Measurements from ENCODE around the gene SCMH1. TPM values are rescaled to one million over a fixed set of nuclear protein-coding genes. Genes with fewer than 3 reads are reported as not detected.

SCMH1 gene
- total and polyA plus RNA-seq, 2 donors: 14.8 to 17.8 TPM

GRCh38 chr1:41108696-41109275 lies 133.3 kb downstream of the SCMH1 start:
- DNase-seq (ENCODE audit: low read depth in 6 of 9, low spot score in 9 of 9): no peak
- 96% methylated on average over 1 of the region's 1 CpG for WGBS
- Histone ChIP-seq H3K9me3 (ENCODE audit: control insufficient read depth in 2 of 2, insufficient read depth in 1 of 2, low read length in 1 of 2) (no peaks in the 10 kb centered on the region), H3K27me3 (ENCODE audit: control insufficient read depth in 2 of 2, insufficient read depth in 1 of 2, low read length in 1 of 2) (no peaks in the 10 kb centered on the region), H3K36me3 (ENCODE audit: control insufficient read depth in 2 of 2, insufficient read depth in 2 of 2, low read length in 1 of 2) (peaks cover 8 to 35% of the 10 kb centered on the region in 2 donors), H3K27ac (ENCODE audit: low read depth in 1 of 2, low read length in 1 of 2) (peak overlapping the region; percentile 52 to 76), H3K4me1 (ENCODE audit: control insufficient read depth in 2 of 2, insufficient read depth in 2 of 2, low read length in 2 of 2) (no peaks in the 10 kb centered on the region), H3K4me3 (ENCODE audit: low read length in 2 of 2) (no peak overlapping the region)

- Histone ChIP-seq H3K27ac (ENCODE audit: low read depth in 1 of 2, low read length in 1 of 2) (no peak overlapping the region), H3K4me3 (ENCODE audit: low read length in 2 of 2) (no peak overlapping the region), H3K4me1 (ENCODE audit: control insufficient read depth in 2 of 2, insufficient read depth in 2 of 2, low read length in 2 of 2) (no peaks in the 10 kb centered on the region), H3K36me3 (ENCODE audit: control insufficient read depth in 2 of 2, insufficient read depth in 2 of 2, low read length in 1 of 2) (peaks cover 6 to 13% of the 10 kb centered on the region in 2 donors), H3K9me3 (ENCODE audit: control insufficient read depth in 2 of 2, insufficient read depth in 1 of 2, low read length in 1 of 2) (no peaks in the 10 kb centered on the region), H3K27me3 (ENCODE audit: control insufficient read depth in 2 of 2, insufficient read depth in 1 of 2, low read length in 1 of 2) (no peaks in the 10 kb centered on the region)
- DNase-seq (ENCODE audit: low read depth in 6 of 9, low spot score in 9 of 9): no peak
- WGBS: 91% methylated on average over 4 of the region's 4 CpGs
Observed at GRCh38 chr1:41103766-41104165, 138.3 kb downstream of the SCMH1 start.

- 98% methylated on average over 1 of the region's 1 CpG for WGBS
- Histone ChIP-seq H3K27ac (ENCODE audit: low read depth in 1 of 2, low read length in 1 of 2) (no peak overlapping the region), H3K4me3 (ENCODE audit: low read length in 2 of 2) (no peak overlapping the region), H3K27me3 (ENCODE audit: control insufficient read depth in 2 of 2, insufficient read depth in 1 of 2, low read length in 1 of 2) (no peaks in the 10 kb centered on the region), H3K36me3 (ENCODE audit: control insufficient read depth in 2 of 2, insufficient read depth in 2 of 2, low read length in 1 of 2) (peaks cover 4 to 6% of the 10 kb centered on the region in 2 donors), H3K9me3 (ENCODE audit: control insufficient read depth in 2 of 2, insufficient read depth in 1 of 2, low read length in 1 of 2) (no peaks in the 10 kb centered on the region), H3K4me1 (ENCODE audit: control insufficient read depth in 2 of 2, insufficient read depth in 2 of 2, low read length in 2 of 2) (no peaks in the 10 kb centered on the region)
- no peak for DNase-seq (ENCODE audit: low read depth in 6 of 9, low spot score in 9 of 9)
Observed at GRCh38 chr1:41102653-41103052, 139.5 kb downstream of the SCMH1 start.

- 92% methylated on average over 2 of the region's 2 CpGs for WGBS
Observed at GRCh38 chr1:41101950-41102607, 140.0 kb downstream of the SCMH1 start.

GRCh38 chr1:41101076-41101475 lies 141.0 kb downstream of the SCMH1 start:
- no peak for DNase-seq (ENCODE audit: low read depth in 6 of 9, low spot score in 9 of 9)
- 93% methylated on average over 1 of the region's 1 CpG for WGBS

More at GRCh38 chr1:41101950-41102607, 140.0 kb downstream of the SCMH1 start:
- DNase-seq (ENCODE audit: low read depth in 6 of 9, low spot score in 9 of 9): peak in 2 of 9 donors; percentile 4 to 9
- Histone ChIP-seq H3K4me3 (ENCODE audit: low read length in 2 of 2) (no peak overlapping the region), H3K9me3 (ENCODE audit: control insufficient read depth in 2 of 2, insufficient read depth in 1 of 2, low read length in 1 of 2) (no peaks in the 10 kb centered on the region), H3K36me3 (ENCODE audit: control insufficient read depth in 2 of 2, insufficient read depth in 2 of 2, low read length in 1 of 2) (peaks cover 3 to 6% of the 10 kb centered on the region in 2 donors), H3K4me1 (ENCODE audit: control insufficient read depth in 2 of 2, insufficient read depth in 2 of 2, low read length in 2 of 2) (no peaks in the 10 kb centered on the region), H3K27ac (ENCODE audit: low read depth in 1 of 2, low read length in 1 of 2) (no peak overlapping the region), H3K27me3 (ENCODE audit: control insufficient read depth in 2 of 2, insufficient read depth in 1 of 2, low read length in 1 of 2) (no peaks in the 10 kb centered on the region)

GRCh38 chr1:41100170-41100569 lies 141.9 kb downstream of the SCMH1 start:
- Histone ChIP-seq H3K27ac (ENCODE audit: low read depth in 1 of 2, low read length in 1 of 2) (no peak overlapping the region), H3K36me3 (ENCODE audit: control insufficient read depth in 2 of 2, insufficient read depth in 2 of 2, low read length in 1 of 2) (peaks cover 4 to 6% of the 10 kb centered on the region in 2 donors), H3K4me1 (ENCODE audit: control insufficient read depth in 2 of 2, insufficient read depth in 2 of 2, low read length in 2 of 2) (no peaks in the 10 kb centered on the region), H3K27me3 (ENCODE audit: control insufficient read depth in 2 of 2, insufficient read depth in 1 of 2, low read length in 1 of 2) (no peaks in the 10 kb centered on the region), H3K4me3 (ENCODE audit: low read length in 2 of 2) (no peak overlapping the region), H3K9me3 (ENCODE audit: control insufficient read depth in 2 of 2, insufficient read depth in 1 of 2, low read length in 1 of 2) (no peaks in the 10 kb centered on the region)
- WGBS: 94% methylated on average over 4 of the region's 4 CpGs
- DNase-seq (ENCODE audit: low read depth in 6 of 9, low spot score in 9 of 9): no peak

More at GRCh38 chr1:41101076-41101475, 141.0 kb downstream of the SCMH1 start:
- H3K27ac ChIP-seq (ENCODE audit: low read depth in 1 of 2, low read length in 1 of 2): no peak overlapping the region
- peaks cover 4 to 6% of the 10 kb centered on the region in 2 donors for H3K36me3 ChIP-seq (ENCODE audit: control insufficient read depth in 2 of 2, insufficient read depth in 2 of 2, low read length in 1 of 2)
- H3K4me3 ChIP-seq (ENCODE audit: low read length in 2 of 2): no peak overlapping the region
- no peaks in the 10 kb centered on the region for H3K9me3 ChIP-seq (ENCODE audit: control insufficient read depth in 2 of 2, insufficient read depth in 1 of 2, low read length in 1 of 2)
- H3K4me1 ChIP-seq (ENCODE audit: control insufficient read depth in 2 of 2, insufficient read depth in 2 of 2, low read length in 2 of 2): no peaks in the 10 kb centered on the region
- no peaks in the 10 kb centered on the region for H3K27me3 ChIP-seq (ENCODE audit: control insufficient read depth in 2 of 2, insufficient read depth in 1 of 2, low read length in 1 of 2)

- Histone ChIP-seq H3K4me3 (ENCODE audit: low read length in 2 of 2) (no peak overlapping the region), H3K9me3 (ENCODE audit: control insufficient read depth in 2 of 2, insufficient read depth in 1 of 2, low read length in 1 of 2) (no peaks in the 10 kb centered on the region), H3K36me3 (ENCODE audit: control insufficient read depth in 2 of 2, insufficient read depth in 2 of 2, low read length in 1 of 2) (peaks cover 4 to 6% of the 10 kb centered on the region in 2 donors), H3K27me3 (ENCODE audit: control insufficient read depth in 2 of 2, insufficient read depth in 1 of 2, low read length in 1 of 2) (no peaks in the 10 kb centered on the region), H3K27ac (ENCODE audit: low read depth in 1 of 2, low read length in 1 of 2) (no peak overlapping the region), H3K4me1 (ENCODE audit: control insufficient read depth in 2 of 2, insufficient read depth in 2 of 2, low read length in 2 of 2) (no peaks in the 10 kb centered on the region)
- DNase-seq (ENCODE audit: low read depth in 6 of 9, low spot score in 9 of 9): no peak
- WGBS: 98% methylated on average over 5 of the region's 5 CpGs
Observed at GRCh38 chr1:41098730-41099460, 143.2 kb downstream of the SCMH1 start.

- Histone ChIP-seq H3K27ac (ENCODE audit: low read depth in 1 of 2, low read length in 1 of 2) (no peak overlapping the region), H3K9me3 (ENCODE audit: control insufficient read depth in 2 of 2, insufficient read depth in 1 of 2, low read length in 1 of 2) (no peaks in the 10 kb centered on the region), H3K27me3 (ENCODE audit: control insufficient read depth in 2 of 2, insufficient read depth in 1 of 2, low read length in 1 of 2) (no peaks in the 10 kb centered on the region), H3K36me3 (ENCODE audit: control insufficient read depth in 2 of 2, insufficient read depth in 2 of 2, low read length in 1 of 2) (peaks cover 0 to 4% of the 10 kb centered on the region in 2 donors), H3K4me1 (ENCODE audit: control insufficient read depth in 2 of 2, insufficient read depth in 2 of 2, low read length in 2 of 2) (no peaks in the 10 kb centered on the region), H3K4me3 (ENCODE audit: low read length in 2 of 2) (no peak overlapping the region)
- DNase-seq (ENCODE audit: low read depth in 6 of 9, low spot score in 9 of 9): no peak
- WGBS: 93% methylated on average over 4 of the region's 4 CpGs
Observed at GRCh38 chr1:41097105-41097504, 145.0 kb downstream of the SCMH1 start.

GRCh38 chr1:41093826-41094225 lies 148.3 kb downstream of the SCMH1 start:
- H3K9me3 ChIP-seq (ENCODE audit: control insufficient read depth in 2 of 2, insufficient read depth in 1 of 2, low read length in 1 of 2): no peaks in the 10 kb centered on the region
- WGBS: 78% methylated on average over 5 of the region's 5 CpGs
- no peak overlapping the region for H3K4me3 ChIP-seq (ENCODE audit: low read length in 2 of 2)
- no peaks in the 10 kb centered on the region for H3K27me3 ChIP-seq (ENCODE audit: control insufficient read depth in 2 of 2, insufficient read depth in 1 of 2, low read length in 1 of 2)
- DNase-seq (ENCODE audit: low read depth in 6 of 9, low spot score in 9 of 9): no peak
- H3K4me1 ChIP-seq (ENCODE audit: control insufficient read depth in 2 of 2, insufficient read depth in 2 of 2, low read length in 2 of 2): no peaks in the 10 kb centered on the region
- H3K36me3 ChIP-seq (ENCODE audit: control insufficient read depth in 2 of 2, insufficient read depth in 2 of 2, low read length in 1 of 2): peaks cover 0 to 4% of the 10 kb centered on the region in 2 donors
- H3K27ac ChIP-seq (ENCODE audit: low read depth in 1 of 2, low read length in 1 of 2): no peak overlapping the region

Data from thymus (tissue), 11 donors.